Neural cell (in vitro differentiated cells): ENCODE measurements around the gene GBA2. TPM values are rescaled to one million over a fixed set of nuclear protein-coding genes. Genes with fewer than 3 reads are reported as not detected.

Source experiments
- H2AFZ ChIP-seq: fragments of 200-600, 300-800 bp; sonication (generic), shearing (Covaris generic); 2 replicates; pipeline ENCODE4 v1.6.0; 2014; ENCODE audit warnings: low read depth, mild to moderate bottlenecking, antibody characterized with exemption, low read length, moderate library complexity
- H3F3A ChIP-seq: fragments of 200-600 bp; shearing (Covaris generic); 2 replicates; pipeline ENCODE4 v1.6.1; 2016; ENCODE audit warnings: mild to moderate bottlenecking, moderate library complexity, mixed read lengths, antibody characterized with exemption, low read length; ENCODE audit not compliant: insufficient read depth, poor library complexity, severe bottlenecking
- H3K27ac ChIP-seq: fragments of 200-600, 300-800 bp; sonication (generic), shearing (Covaris generic); 2 replicates; pipeline ENCODE4 v1.5.1; 2014; ENCODE audit warnings: mild to moderate bottlenecking, low read length, moderate library complexity
- H3K27me3 ChIP-seq: fragments of 300-800, 200-600 bp; sonication (generic), shearing (Covaris generic); 2 replicates; pipeline ENCODE4 v1.6.0; 2014; ENCODE audit warnings: mild to moderate bottlenecking, low read depth, low read length, moderate library complexity; ENCODE audit not compliant: insufficient read depth
- H3K36me3 ChIP-seq: fragments of 300-800, 200-600 bp; sonication (generic), shearing (Covaris generic); 2 replicates; pipeline ENCODE4 v1.5.1; 2014; ENCODE audit warnings: mild to moderate bottlenecking, antibody characterized with exemption, low read length, moderate library complexity; ENCODE audit not compliant: insufficient read depth
- H3K4me2 ChIP-seq: fragments of 300-800, 200-600 bp; sonication (generic), shearing (Covaris generic); 2 replicates; pipeline ENCODE4 v1.6.0; 2014; ENCODE audit warnings: mild to moderate bottlenecking, low read length
- H3K4me3 ChIP-seq: fragments of 300-800, 200-600 bp; sonication (generic), shearing (Covaris generic); 2 replicates; pipeline ENCODE4 v1.5.1; 2014; ENCODE audit warnings: mild to moderate bottlenecking, low read length, moderate library complexity
- H3K79me2 ChIP-seq: fragments of 200-600 bp; shearing (Covaris generic); replicated peaks from 2 replicates; pipeline ENCODE4 v1.6.0; 2014; ENCODE audit warnings: mild to moderate bottlenecking, low read length, moderate library complexity; ENCODE audit not compliant: insufficient read depth
- H3K9ac ChIP-seq: fragments of 300-800, 200-600 bp; sonication (generic), shearing (Covaris generic); 2 replicates; pipeline ENCODE4 v1.6.1; 2016; ENCODE audit warnings: mild to moderate bottlenecking, low read length, mixed read lengths
- H3K9me2 ChIP-seq: fragments of 200-600 bp; shearing (Covaris generic); 2 replicates; pipeline ENCODE4 v1.6.1; 2016; ENCODE audit warnings: mild to moderate bottlenecking, low read length, mixed read lengths; ENCODE audit not compliant: insufficient read depth
- H3K9me3 ChIP-seq: fragments of 200-600, 300-800 bp; sonication (generic), shearing (Covaris generic); 2 replicates; pipeline ENCODE4 v1.6.1; 2016; ENCODE audit warnings: mild to moderate bottlenecking, mixed run types, low read length, moderate library complexity, mixed read lengths
- H4K20me1 ChIP-seq: fragments of 200-600 bp; shearing (Covaris generic); 2 replicates; pipeline ENCODE4 v1.6.1; 2016; ENCODE audit warnings: mild to moderate bottlenecking, mixed run types; ENCODE audit not compliant: insufficient read depth
- EP300 ChIP-seq: fragments of 450-650 bp; conservative IDR thresholded peaks from 2 replicates; pipeline ENCODE4 v1.6.1; 2014; ENCODE audit warnings: antibody characterized with exemption, mild to moderate bottlenecking, moderate library complexity; ENCODE audit not compliant: poor library complexity, severe bottlenecking
- EZH2 ChIP-seq: fragments of 200-600, 300-800 bp; shearing (Covaris generic), sonication (generic); IDR thresholded peaks from 2 replicates; pipeline ENCODE4 v1.6.1; 2014; ENCODE audit warnings: antibody characterized with exemption, low read length, borderline replicate concordance, mild to moderate bottlenecking; ENCODE audit not compliant: insufficient read depth, poor library complexity, severe bottlenecking
- MXI1 ChIP-seq: fragments of 450-650 bp; conservative IDR thresholded peaks from 2 replicates; pipeline ENCODE4 v1.6.1; 2014; ENCODE audit warnings: antibody characterized with exemption, mild to moderate bottlenecking; ENCODE audit not compliant: poor library complexity, severe bottlenecking
- POLR2AphosphoS5 ChIP-seq: IDR thresholded peaks from 2 replicates; pipeline ENCODE4 v1.6.1; 2012
- RAD21 ChIP-seq: fragments of 450-650 bp; conservative IDR thresholded peaks from 2 replicates; pipeline ENCODE4 v1.6.1; 2014; ENCODE audit warnings: antibody characterized with exemption, mild to moderate bottlenecking, moderate library complexity
- SMC3 ChIP-seq: fragments of 450-650 bp; conservative IDR thresholded peaks from 2 replicates; pipeline ENCODE4 v1.6.1; 2014; ENCODE audit warnings: antibody characterized with exemption, mild to moderate bottlenecking, moderate library complexity; ENCODE audit not compliant: poor library complexity
- TAF1 ChIP-seq: IDR thresholded peaks from 2 replicates; pipeline ENCODE4 v1.6.1; 2012; ENCODE audit warnings: low read depth
- polyA plus RNA-seq: library from polyadenylated mRNA; depleted of rRNA; stranded (reverse); fragments of >200 nt; gene quantifications from 2 replicates; pipeline ENCODE4 v1.2.3, GENCODE V29; 2014
- TF ChIP-seq, protein P1 (sequence below): IDR thresholded peaks from 2 replicates; pipeline ENCODE4 v1.6.1; 2012; ENCODE audit warnings: borderline replicate concordance
- TF ChIP-seq, protein P2 (sequence below): fragments of 450-650 bp; IDR thresholded peaks from 2 replicates; pipeline ENCODE4 v1.5.1; 2014; ENCODE audit warnings: antibody characterized with exemption, mild to moderate bottlenecking, moderate library complexity; ENCODE audit not compliant: poor library complexity, severe bottlenecking

Gene GBA2
- polyA plus RNA-seq, 1 donor from 2014 or later, result 113 TPM

DNA sequence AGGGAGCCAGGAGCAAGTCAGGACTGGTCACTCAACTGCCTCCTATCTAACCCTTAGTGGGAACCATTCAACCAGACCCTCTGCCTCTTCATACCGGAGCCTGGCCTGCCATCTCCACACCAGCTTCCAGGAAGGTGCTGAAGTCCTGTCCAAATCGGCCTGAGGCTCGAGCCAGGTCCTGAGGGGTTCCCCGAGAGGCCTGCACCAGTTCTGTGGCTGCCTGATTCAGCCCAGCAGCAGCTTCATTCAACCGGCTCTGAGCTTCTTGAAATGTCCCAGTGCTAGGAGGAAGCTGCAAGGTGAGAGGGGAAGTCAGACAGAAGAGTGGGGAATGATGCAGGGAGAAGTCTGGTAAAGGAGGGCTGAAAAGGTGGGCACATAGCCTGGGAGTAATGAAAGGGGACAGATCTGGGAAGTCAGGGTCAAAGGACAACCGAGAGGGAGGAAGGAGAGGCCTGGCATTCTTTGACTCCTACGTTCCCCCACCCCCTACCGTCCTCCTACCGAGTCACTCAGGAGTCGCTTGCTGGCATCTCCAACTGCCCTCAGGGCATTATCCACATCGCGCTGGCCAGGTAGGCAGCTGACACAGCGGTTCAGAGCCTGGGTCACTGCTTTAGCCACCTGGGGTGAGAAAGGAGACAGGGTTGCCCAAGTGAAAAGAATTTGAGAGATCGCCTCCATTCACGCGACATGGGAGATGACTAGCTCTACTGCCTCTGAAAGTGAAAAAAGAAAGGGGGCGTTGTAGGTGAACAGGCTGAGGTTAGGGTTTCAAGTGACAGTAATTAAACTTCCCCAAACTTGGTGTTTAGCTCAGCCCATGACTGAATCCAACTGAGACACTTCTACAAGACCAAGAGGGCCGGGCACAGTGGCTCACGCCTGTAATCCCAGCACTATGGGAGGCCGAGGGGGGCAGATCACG is 37.3 kb downstream of the GBA2 start:
- Histone ChIP-seq H3K9me3 (no peaks in the 10 kb centered on the region), H3K27ac (no peak overlapping the region), H4K20me1 (no peaks in the 10 kb centered on the region), H3K36me3 (peaks cover 12% of the 10 kb centered on the region), H3K79me2 (no peaks in the 10 kb centered on the region), H3F3A (no peaks in the 10 kb centered on the region), H3K4me3 (no peak overlapping the region), H2AFZ (no peak overlapping the region), H3K4me2 (no peak overlapping the region), H3K27me3 (no peaks in the 10 kb centered on the region), H3K9me2 (no peaks in the 10 kb centered on the region), H3K9ac (no peak overlapping the region)
- TF ChIP-seq RAD21 (no peak), POLR2AphosphoS5 (no peak), MXI1 (no peak), EP300 (no peak), SMC3 (no peak)
- TF ChIP-seq, protein P1, sequence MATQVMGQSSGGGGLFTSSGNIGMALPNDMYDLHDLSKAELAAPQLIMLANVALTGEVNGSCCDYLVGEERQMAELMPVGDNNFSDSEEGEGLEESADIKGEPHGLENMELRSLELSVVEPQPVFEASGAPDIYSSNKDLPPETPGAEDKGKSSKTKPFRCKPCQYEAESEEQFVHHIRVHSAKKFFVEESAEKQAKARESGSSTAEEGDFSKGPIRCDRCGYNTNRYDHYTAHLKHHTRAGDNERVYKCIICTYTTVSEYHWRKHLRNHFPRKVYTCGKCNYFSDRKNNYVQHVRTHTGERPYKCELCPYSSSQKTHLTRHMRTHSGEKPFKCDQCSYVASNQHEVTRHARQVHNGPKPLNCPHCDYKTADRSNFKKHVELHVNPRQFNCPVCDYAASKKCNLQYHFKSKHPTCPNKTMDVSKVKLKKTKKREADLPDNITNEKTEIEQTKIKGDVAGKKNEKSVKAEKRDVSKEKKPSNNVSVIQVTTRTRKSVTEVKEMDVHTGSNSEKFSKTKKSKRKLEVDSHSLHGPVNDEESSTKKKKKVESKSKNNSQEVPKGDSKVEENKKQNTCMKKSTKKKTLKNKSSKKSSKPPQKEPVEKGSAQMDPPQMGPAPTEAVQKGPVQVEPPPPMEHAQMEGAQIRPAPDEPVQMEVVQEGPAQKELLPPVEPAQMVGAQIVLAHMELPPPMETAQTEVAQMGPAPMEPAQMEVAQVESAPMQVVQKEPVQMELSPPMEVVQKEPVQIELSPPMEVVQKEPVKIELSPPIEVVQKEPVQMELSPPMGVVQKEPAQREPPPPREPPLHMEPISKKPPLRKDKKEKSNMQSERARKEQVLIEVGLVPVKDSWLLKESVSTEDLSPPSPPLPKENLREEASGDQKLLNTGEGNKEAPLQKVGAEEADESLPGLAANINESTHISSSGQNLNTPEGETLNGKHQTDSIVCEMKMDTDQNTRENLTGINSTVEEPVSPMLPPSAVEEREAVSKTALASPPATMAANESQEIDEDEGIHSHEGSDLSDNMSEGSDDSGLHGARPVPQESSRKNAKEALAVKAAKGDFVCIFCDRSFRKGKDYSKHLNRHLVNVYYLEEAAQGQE, result no peak

DNA sequence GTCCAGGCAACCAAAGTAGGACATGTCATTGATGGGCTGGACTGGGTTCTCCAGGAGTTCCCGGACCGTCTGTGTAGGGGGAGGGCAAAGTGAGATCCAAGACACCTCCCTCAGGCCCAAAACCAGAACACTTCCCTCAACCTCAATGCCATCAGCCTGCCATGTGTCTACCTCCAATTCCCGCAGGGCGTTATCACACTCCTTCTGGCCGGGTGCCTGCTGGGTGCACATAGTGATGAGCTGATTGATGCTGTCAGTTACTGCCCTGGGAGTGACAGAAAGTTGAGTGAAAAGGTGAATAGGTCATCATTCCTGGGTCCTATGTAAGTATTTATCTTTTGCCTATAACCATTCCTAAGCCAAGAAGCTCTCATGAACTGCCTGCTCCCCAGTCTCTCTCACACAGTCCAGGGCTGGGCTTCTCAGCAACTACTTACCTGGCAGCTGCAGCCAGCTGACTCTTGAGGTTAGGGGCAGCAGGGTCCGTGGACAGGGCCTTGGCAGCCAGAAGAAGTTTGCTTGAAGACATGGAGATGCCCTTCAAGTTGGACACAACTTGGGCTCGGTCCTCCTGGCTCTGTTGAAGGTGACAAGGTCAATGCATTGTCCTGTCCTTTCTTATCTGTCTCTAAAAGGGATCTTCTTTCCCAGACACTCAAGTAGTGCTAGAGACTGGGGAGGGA is 38.1 kb downstream of the GBA2 start:
- Histone ChIP-seq H3F3A (no peaks in the 10 kb centered on the region), H4K20me1 (no peaks in the 10 kb centered on the region), H3K27ac (no peak overlapping the region), H3K36me3 (peaks cover 12% of the 10 kb centered on the region), H3K27me3 (no peaks in the 10 kb centered on the region), H3K9ac (no peak overlapping the region), H3K79me2 (no peaks in the 10 kb centered on the region), H3K4me2 (no peak overlapping the region), H2AFZ (no peak overlapping the region), H3K9me2 (no peaks in the 10 kb centered on the region), H3K9me3 (no peaks in the 10 kb centered on the region), H3K4me3 (no peak overlapping the region)
- TF ChIP-seq, protein P2, sequence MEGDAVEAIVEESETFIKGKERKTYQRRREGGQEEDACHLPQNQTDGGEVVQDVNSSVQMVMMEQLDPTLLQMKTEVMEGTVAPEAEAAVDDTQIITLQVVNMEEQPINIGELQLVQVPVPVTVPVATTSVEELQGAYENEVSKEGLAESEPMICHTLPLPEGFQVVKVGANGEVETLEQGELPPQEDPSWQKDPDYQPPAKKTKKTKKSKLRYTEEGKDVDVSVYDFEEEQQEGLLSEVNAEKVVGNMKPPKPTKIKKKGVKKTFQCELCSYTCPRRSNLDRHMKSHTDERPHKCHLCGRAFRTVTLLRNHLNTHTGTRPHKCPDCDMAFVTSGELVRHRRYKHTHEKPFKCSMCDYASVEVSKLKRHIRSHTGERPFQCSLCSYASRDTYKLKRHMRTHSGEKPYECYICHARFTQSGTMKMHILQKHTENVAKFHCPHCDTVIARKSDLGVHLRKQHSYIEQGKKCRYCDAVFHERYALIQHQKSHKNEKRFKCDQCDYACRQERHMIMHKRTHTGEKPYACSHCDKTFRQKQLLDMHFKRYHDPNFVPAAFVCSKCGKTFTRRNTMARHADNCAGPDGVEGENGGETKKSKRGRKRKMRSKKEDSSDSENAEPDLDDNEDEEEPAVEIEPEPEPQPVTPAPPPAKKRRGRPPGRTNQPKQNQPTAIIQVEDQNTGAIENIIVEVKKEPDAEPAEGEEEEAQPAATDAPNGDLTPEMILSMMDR, result no peak
- TF ChIP-seq EZH2, result no peak
- no peak for TF ChIP-seq TAF1
- TF ChIP-seq SMC3, result no peak
- TF ChIP-seq MXI1, result no peak
- no peak for TF ChIP-seq EP300
- TF ChIP-seq POLR2AphosphoS5, result no peak
- no peak for TF ChIP-seq RAD21
